Hepatocyte (in vitro differentiated cells): ENCODE measurements around the gene ZNF512B. TPM values are rescaled to one million over a fixed set of nuclear protein-coding genes. Genes with fewer than 3 reads are reported as not detected.
"Not testable (repeated sequence)": the region's sequence is repeated elsewhere in the genome, so short reads cannot be mapped to it uniquely, and the experiment has no call there.

Source experiments
- DNase-seq: peaks from one replicate; pipeline ENCODE4 v3.0.0-alpha.2; 2016; ENCODE audit warnings: low spot score
- H2AFZ ChIP-seq: fragments of 200-600 bp; sonication (generic); 2 replicates; pipeline ENCODE4 v1.6.0; 2016; ENCODE audit warnings: antibody characterized with exemption, mild to moderate bottlenecking
- H3K27ac ChIP-seq: fragments of 200-600 bp; sonication (generic); 2 replicates; pipeline ENCODE4 v1.5.1; 2016; ENCODE audit warnings: mild to moderate bottlenecking
- H3K27me3 ChIP-seq: fragments of 200-600 bp; sonication (generic); 2 replicates; pipeline ENCODE4 v1.6.1; 2016
- H3K36me3 ChIP-seq: fragments of 200-600 bp; sonication (generic); replicated peaks from 2 replicates; pipeline ENCODE4 v1.5.1; 2016; ENCODE audit warnings: low read depth; ENCODE audit not compliant: insufficient read depth
- H3K4me1 ChIP-seq: fragments of 200-600 bp; sonication (generic); 2 replicates; pipeline ENCODE4 v1.5.1; 2016; ENCODE audit warnings: mild to moderate bottlenecking, moderate library complexity; ENCODE audit not compliant: insufficient read depth
- H3K4me2 ChIP-seq: fragments of 200-600 bp; sonication (generic); 2 replicates; pipeline ENCODE4 v1.6.0; 2016
- H3K4me3 ChIP-seq: fragments of 200-600 bp; sonication (generic); 2 replicates; pipeline ENCODE4 v1.5.1; 2016; ENCODE audit warnings: mild to moderate bottlenecking
- H3K79me2 ChIP-seq: fragments of 200-600 bp; sonication (generic); 2 replicates; pipeline ENCODE4 v1.6.0; 2017; ENCODE audit warnings: mild to moderate bottlenecking
- H3K9me2 ChIP-seq: fragments of 200-600 bp; sonication (generic); replicated peaks from 2 replicates; pipeline ENCODE4 v1.6.0; 2017; ENCODE audit warnings: mild to moderate bottlenecking; ENCODE audit not compliant: insufficient read depth
- H3K9me3 ChIP-seq: fragments of 200-600 bp; sonication (generic); 2 replicates; pipeline ENCODE4 v1.5.1; 2016; ENCODE audit warnings: low read depth, mild to moderate bottlenecking
- H4K20me1 ChIP-seq: fragments of 200-600 bp; sonication (generic); 2 replicates; pipeline ENCODE4 v1.6.0; 2016; ENCODE audit warnings: mild to moderate bottlenecking; ENCODE audit not compliant: insufficient read depth, poor library complexity, severe bottlenecking
- EZH2 ChIP-seq: fragments of 200-600 bp; sonication (generic); IDR thresholded peaks from 2 replicates; pipeline ENCODE4 v1.6.1; 2016; ENCODE audit warnings: antibody characterized with exemption, mild to moderate bottlenecking, borderline replicate concordance
- EZH2phosphoT487 ChIP-seq: fragments of 200-600 bp; sonication (generic); IDR thresholded peaks from one replicate; pipeline ENCODE4 v1.6.1; 2018; ENCODE audit warnings: antibody characterized with exemption, mild to moderate bottlenecking, low read depth, moderate library complexity; ENCODE audit not compliant: unreplicated experiment, severe bottlenecking
- WGBS: methylation state at CpG from one replicate; pipeline ENCODE4 v1.1.6; 2016; ENCODE audit warnings: low lambda C conversion rate; ENCODE audit errors: missing lambda C conversion rate; 5-methylcytosine and 5-hydroxymethylcytosine counted together
- polyA plus RNA-seq: library from polyadenylated mRNA; unstranded; fragments of >200 nt; fragmentation: Nextera tagmentation; extraction: Ambion mirVana; gene quantifications from 2 replicates; pipeline ENCODE4 v1.2.1, GENCODE V29; 2016
- total RNA-seq: library from RNA; depleted of rRNA; stranded (reverse); fragments of >200 nt; gene quantifications from 2 replicates; pipeline ENCODE4 v1.2.3, GENCODE V29; 2014
- TF ChIP-seq, protein P1 (sequence below): fragments of 200-600 bp; sonication (generic); IDR thresholded peaks from 2 replicates; pipeline ENCODE4 v1.5.1; 2016; ENCODE audit warnings: antibody characterized with exemption, mild to moderate bottlenecking; ENCODE audit not compliant: poor library complexity

The ZNF512B gene
- total and polyA plus RNA-seq, 2 experiments from 2014 or later, result 10.1 to 13.5 TPM

DNA sequence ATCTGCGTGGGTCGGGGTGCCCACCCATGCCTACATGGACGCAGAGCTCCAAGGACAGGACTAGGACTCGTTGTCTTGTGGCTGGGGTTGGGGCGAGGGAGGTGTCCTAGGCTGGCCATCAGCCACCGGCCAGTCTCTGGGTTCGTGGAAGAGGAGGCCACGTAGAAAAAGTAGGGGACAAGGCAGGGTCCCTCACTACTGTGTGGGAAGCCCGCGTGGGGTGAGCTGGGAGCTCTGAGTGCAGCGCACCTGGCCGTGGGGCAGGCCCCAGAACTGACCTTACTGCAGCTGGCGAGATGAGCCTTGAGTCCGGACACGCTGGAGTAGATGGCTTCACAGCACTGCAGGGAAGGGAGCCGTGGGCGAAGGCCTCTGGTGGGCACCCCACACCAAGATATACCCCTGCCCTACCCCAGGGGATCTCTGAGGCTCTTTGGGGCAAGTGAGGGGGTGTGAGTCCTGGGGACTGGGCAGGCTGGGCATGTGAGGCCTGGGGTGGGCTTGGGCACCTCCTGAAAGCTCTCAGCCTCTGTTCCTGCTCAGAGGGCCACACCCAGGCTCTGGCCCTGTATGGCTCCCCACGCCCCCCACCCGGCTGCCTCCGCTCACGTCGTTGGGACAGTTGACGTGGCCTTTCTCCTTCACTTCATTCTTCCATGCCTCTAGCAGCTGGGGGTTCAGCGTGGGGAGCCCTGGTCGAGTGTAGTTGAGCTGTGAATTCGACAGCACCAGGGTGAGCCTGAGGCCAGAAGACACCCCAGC is 7.9 kb downstream of the ZNF512B start:
- DNase-seq, result no peak
- no peak overlapping the region for H3K4me2 ChIP-seq
- no peak overlapping the region for H2AFZ ChIP-seq
- no peaks in the 10 kb centered on the region for H3K9me2 ChIP-seq
- H3K4me1 ChIP-seq, result no peaks in the 10 kb centered on the region
- 92% methylated on average over 26 of the region's 26 CpGs for WGBS
- H3K36me3 ChIP-seq, result no peaks in the 10 kb centered on the region
- H4K20me1 ChIP-seq, result no peaks in the 10 kb centered on the region
- H3K4me3 ChIP-seq, result no peak overlapping the region
- H3K79me2 ChIP-seq, result no peaks in the 10 kb centered on the region
- H3K27ac ChIP-seq, result no peak overlapping the region
- H3K9me3 ChIP-seq, result no peaks in the 10 kb centered on the region
- TF ChIP-seq, protein P1, sequence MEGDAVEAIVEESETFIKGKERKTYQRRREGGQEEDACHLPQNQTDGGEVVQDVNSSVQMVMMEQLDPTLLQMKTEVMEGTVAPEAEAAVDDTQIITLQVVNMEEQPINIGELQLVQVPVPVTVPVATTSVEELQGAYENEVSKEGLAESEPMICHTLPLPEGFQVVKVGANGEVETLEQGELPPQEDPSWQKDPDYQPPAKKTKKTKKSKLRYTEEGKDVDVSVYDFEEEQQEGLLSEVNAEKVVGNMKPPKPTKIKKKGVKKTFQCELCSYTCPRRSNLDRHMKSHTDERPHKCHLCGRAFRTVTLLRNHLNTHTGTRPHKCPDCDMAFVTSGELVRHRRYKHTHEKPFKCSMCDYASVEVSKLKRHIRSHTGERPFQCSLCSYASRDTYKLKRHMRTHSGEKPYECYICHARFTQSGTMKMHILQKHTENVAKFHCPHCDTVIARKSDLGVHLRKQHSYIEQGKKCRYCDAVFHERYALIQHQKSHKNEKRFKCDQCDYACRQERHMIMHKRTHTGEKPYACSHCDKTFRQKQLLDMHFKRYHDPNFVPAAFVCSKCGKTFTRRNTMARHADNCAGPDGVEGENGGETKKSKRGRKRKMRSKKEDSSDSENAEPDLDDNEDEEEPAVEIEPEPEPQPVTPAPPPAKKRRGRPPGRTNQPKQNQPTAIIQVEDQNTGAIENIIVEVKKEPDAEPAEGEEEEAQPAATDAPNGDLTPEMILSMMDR, result no peak
- no peak for TF ChIP-seq EZH2phosphoT487
- TF ChIP-seq EZH2, result no peak
- H3K27me3 ChIP-seq, result no peaks in the 10 kb centered on the region

DNA sequence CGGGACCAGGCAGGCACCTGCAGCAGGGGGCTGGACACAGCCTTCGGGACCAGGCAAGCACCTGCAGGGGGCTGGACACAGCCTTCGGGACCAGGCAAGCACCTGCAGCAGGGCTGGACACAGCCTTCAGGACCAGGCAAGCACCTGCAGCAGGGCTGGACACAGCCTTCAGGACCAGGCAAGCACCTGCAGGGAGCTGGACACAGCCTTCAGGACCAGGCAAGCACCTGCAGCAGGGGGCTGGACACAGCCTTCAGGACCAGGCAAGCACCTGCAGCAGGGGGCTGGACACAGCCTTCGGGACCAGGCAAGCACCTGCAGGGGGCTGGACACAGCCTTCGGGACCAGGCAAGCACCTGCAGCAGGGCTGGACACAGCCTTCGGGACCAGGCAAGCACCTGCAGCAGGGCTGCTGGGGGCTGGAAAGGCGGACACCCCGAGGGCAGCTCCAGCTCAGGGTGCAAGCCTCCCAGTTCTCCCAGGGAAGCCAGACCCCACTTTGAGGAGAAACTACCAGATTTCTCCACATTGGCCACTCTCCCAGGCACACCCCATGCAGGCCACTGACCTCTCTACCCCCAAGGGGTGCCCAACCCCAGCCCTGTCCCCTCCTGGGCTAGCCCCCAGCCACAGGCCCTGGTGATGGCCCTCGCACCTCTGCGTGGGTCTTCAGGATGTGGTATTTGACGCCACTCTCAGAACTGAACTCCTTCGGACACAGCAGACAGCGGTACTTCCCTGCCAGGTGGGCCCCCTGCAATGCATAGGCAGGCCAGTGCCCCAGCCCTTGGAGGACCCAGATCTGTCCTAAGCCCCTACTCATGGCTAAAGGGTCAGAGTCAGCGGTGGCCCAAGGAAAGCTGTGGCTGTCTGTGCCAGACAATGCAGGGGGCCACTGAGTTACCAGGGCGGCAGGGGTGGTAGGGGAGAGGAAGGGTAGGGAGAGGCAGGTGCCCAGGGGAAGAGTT is 8.8 kb downstream of the ZNF512B start:
- not testable (repeated sequence) for H3K79me2 ChIP-seq, H4K20me1 ChIP-seq, H3K27me3 ChIP-seq, H3K9me2 ChIP-seq, H3K36me3 ChIP-seq, H3K27ac ChIP-seq, H3K4me3 ChIP-seq, H2AFZ ChIP-seq, H3K4me1 ChIP-seq, H3K9me3 ChIP-seq, H3K4me2 ChIP-seq, DNase-seq
- WGBS, result 95% methylated on average over 15 of the region's 15 CpGs

DNA sequence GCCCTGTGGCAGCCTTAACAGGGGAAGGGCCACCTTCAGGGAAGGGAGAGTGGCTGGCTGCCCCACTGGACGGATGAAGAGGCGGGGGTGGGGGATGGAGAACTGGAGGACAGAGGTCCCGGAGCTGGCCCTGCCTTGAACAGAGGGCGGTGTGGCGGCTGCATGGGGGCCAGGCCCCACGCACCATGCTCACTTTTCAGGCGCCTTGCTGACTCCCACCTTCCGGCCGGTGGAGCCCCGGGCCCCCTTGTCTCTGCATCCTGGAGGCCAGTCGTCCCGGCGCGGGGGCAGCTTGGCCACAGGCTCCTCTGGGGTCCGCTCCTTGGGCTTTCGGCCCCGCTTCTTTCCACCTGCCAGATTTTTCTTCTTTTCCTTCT is 10.0 kb downstream of the ZNF512B start:
- Histone ChIP-seq H3K4me1 (peaks cover 5% of the 10 kb centered on the region), H3K27ac (no peak overlapping the region), H3K27me3 (no peaks in the 10 kb centered on the region), H3K79me2 (peaks cover 14% of the 10 kb centered on the region), H3K9me3 (no peaks in the 10 kb centered on the region), H3K4me3 (no peak overlapping the region), H4K20me1 (peaks cover 6% of the 10 kb centered on the region), H3K4me2 (no peak overlapping the region), H3K9me2 (no peaks in the 10 kb centered on the region), H2AFZ (no peak overlapping the region), H3K36me3 (no peaks in the 10 kb centered on the region)
- DNase-seq, result no peak
- no peak for TF ChIP-seq EZH2phosphoT487
- TF ChIP-seq, protein P1, result no peak
- no peak for TF ChIP-seq EZH2
- 96% methylated on average over 15 of the region's 17 CpGs for WGBS
